A673 (cell line): ENCODE measurements around the gene WDR7. TPM values are rescaled to one million over a fixed set of nuclear protein-coding genes. Genes with fewer than 3 reads are reported as not detected.

Experiments
- BruUV-seq: library from RNA; stranded (reverse); fragments of 400-500 nt; replicated peaks from 2 replicates; lab custom pipeline; 2021; lab: Mats Ljungman, UMichigan
- CTCF ChIA-PET: fragments of 300-600 bp; sonication (Branson Sonifier 250); formaldehyde crosslinking; loops from one replicate; lab custom pipeline; 2022; ENCODE audit warnings: antibody characterized with exemption; lab: Charles Lee
- POLR2A ChIA-PET: fragments of 300-600 bp; sonication (Branson Sonifier 250); formaldehyde crosslinking; loops from one replicate; lab custom pipeline; 2022; ENCODE audit warnings: antibody characterized with exemption; ENCODE audit not compliant: low non-redundant PET; lab: Charles Lee
- DNase-seq: peaks from one replicate; pipeline ENCODE4 v3.0.0-alpha.2; 2015; ENCODE audit warnings: low spot score
- H3K27ac ChIP-seq: fragments of 200-600 bp; sonication (generic); 2 replicates; pipeline ENCODE4 v1.5.1; 2016; ENCODE audit warnings: mixed run types, low read depth, mild to moderate bottlenecking, mixed read lengths, antibody characterized with exemption, low read length; ENCODE audit not compliant: poor library complexity, severe bottlenecking
- H3K27me3 ChIP-seq: fragments of 200-600 bp; sonication (generic); replicated peaks from 2 replicates; pipeline ENCODE4 v1.6.1; 2017; ENCODE audit warnings: mixed run types, low read depth, mild to moderate bottlenecking, mixed read lengths, antibody characterized with exemption, low read length; ENCODE audit not compliant: insufficient read depth, poor library complexity
- H3K36me3 ChIP-seq: fragments of 200-600 bp; sonication (generic); 2 replicates; pipeline ENCODE4 v1.6.1; 2016; ENCODE audit warnings: mixed run types, mild to moderate bottlenecking, mixed read lengths, antibody characterized with exemption, low read length; ENCODE audit not compliant: insufficient read depth, poor library complexity, severe bottlenecking
- H3K4me1 ChIP-seq: fragments of 200-600 bp; sonication (generic); 2 replicates; pipeline ENCODE4 v1.6.1; 2017; ENCODE audit warnings: mixed run types, mild to moderate bottlenecking, mixed read lengths, antibody characterized with exemption, low read length; ENCODE audit not compliant: insufficient read depth, poor library complexity, severe bottlenecking
- H3K4me3 ChIP-seq: fragments of 200-600 bp; sonication (generic); 2 replicates; pipeline ENCODE4 v1.5.1; 2016; ENCODE audit warnings: low read depth, mixed run types, mild to moderate bottlenecking, mixed read lengths, low read length; ENCODE audit not compliant: poor library complexity, severe bottlenecking
- H3K9me3 ChIP-seq: fragments of 200-600 bp; sonication (generic); 2 replicates; pipeline ENCODE4 v1.6.1; 2016; ENCODE audit warnings: mixed run types, low read depth, mild to moderate bottlenecking, mixed read lengths, antibody characterized with exemption, low read length; ENCODE audit not compliant: poor library complexity, severe bottlenecking
- CTCF ChIP-seq: fragments of 300-800, 200-600 bp; sonication (generic); conservative IDR thresholded peaks from 2 replicates; pipeline ENCODE4 v1.5.1; 2017; ENCODE audit warnings: low read depth, mild to moderate bottlenecking, antibody characterized with exemption, low read length, moderate library complexity, mixed read lengths
- EZH2 ChIP-seq: fragments of 200-600 bp; sonication (generic); IDR thresholded peaks from 2 replicates; pipeline ENCODE4 v1.6.1; 2017; ENCODE audit warnings: borderline replicate concordance, low read depth, mild to moderate bottlenecking, mixed read lengths, antibody characterized with exemption, low read length; ENCODE audit not compliant: poor library complexity, severe bottlenecking
- intact Hi-C: fragments of 100-400 bp; cut with micrococcal nuclease; formaldehyde crosslinking; loops from one replicate; pipeline ENCODE4 v1.10.0; 2022; ENCODE audit not compliant: unreplicated experiment
- total RNA-seq: library from RNA; stranded (reverse); gene quantifications from 2 replicates; pipeline ENCODE4 v1.2.3, GENCODE V29; 2021

Gene WDR7
- total RNA-seq, 1 experiment from 2014 or later, result 21.2 TPM

- ChIA-PET POLR2A (no interaction called here), CTCF (no interaction called here)
- intact Hi-C loops, result no loop called here
- no peaks in the 10 kb centered on the region for H3K36me3 ChIP-seq
- H3K4me1 ChIP-seq, result no peaks in the 10 kb centered on the region
- H3K27ac ChIP-seq, result no peak overlapping the region
- H3K9me3 ChIP-seq, result no peaks in the 10 kb centered on the region
- H3K4me3 ChIP-seq, result no peak overlapping the region
- no TSS peak for BruUV-seq
- no peak for TF ChIP-seq CTCF
- TF ChIP-seq EZH2, result no peak
- DNase-seq, result no peak
- H3K27me3 ChIP-seq, result no peaks in the 10 kb centered on the region
Measured at GRCh38 chr18:56660655-56661054, 9.5 kb downstream of the WDR7 start.

GRCh38 chr18:56661360-56662062 lies 10.4 kb downstream of the WDR7 start:
- Histone ChIP-seq H3K4me3 (no peak overlapping the region), H3K36me3 (no peaks in the 10 kb centered on the region), H3K27ac (no peak overlapping the region), H3K9me3 (no peaks in the 10 kb centered on the region), H3K4me1 (no peaks in the 10 kb centered on the region), H3K27me3 (no peaks in the 10 kb centered on the region)
- no peak for DNase-seq
- CTCF ChIA-PET, result no interaction called here
- no peak for TF ChIP-seq EZH2
- no peak for TF ChIP-seq CTCF
- POLR2A ChIA-PET, result no interaction called here
- BruUV-seq, result no TSS peak
- intact Hi-C loops, result no loop called here

GRCh38 chr18:56662063-56662408 lies 10.9 kb downstream of the WDR7 start:
- ChIA-PET CTCF (no interaction called here), POLR2A (no interaction called here)
- no peak for TF ChIP-seq CTCF
- TF ChIP-seq EZH2, result no peak

More at GRCh38 chr18:56662063-56662408, 10.9 kb downstream of the WDR7 start:
- no peaks in the 10 kb centered on the region for H3K9me3 ChIP-seq
- no peak overlapping the region for H3K27ac ChIP-seq
- H3K4me1 ChIP-seq, result no peaks in the 10 kb centered on the region
- no peak for DNase-seq
- BruUV-seq, result no TSS peak
- no peaks in the 10 kb centered on the region for H3K36me3 ChIP-seq
- intact Hi-C loops, result no loop called here
- H3K27me3 ChIP-seq, result no peaks in the 10 kb centered on the region
- H3K4me3 ChIP-seq, result no peak overlapping the region
